Pons (tissue), 1 donor: ENCODE results near the gene GGNBP2.
A peak's percentile ranks its signal among the peaks of the same experiment; 100 is the strongest.
"Not testable (repeated sequence)": the region's sequence is repeated elsewhere in the genome, so short reads cannot be mapped to it uniquely, and the experiment has no call there.

Source experiments
- DNase-seq: peaks from one replicate; pipeline ENCODE4 v3.0.0-alpha.2; 2016; ENCODE audit warnings: low spot score

Gene GGNBP2

GRCh38 chr17:36600936-36601302, 56.2 kb downstream of the GGNBP2 start:
- no peak for DNase-seq

GRCh38 chr17:36601303-36602029, 56.7 kb downstream of the GGNBP2 start, which contains the start of gene MRM1:
Gene MRM1, plus strand, starts transcription at chr17:36601583. Its CDS starts 228 bp downstream, at chr17:36601811.
- DNase-seq, result peak; percentile 89

- DNase-seq, result no peak
These were observed 57.5 kb downstream of the GGNBP2 start for GRCh38 chr17:36602030-36602748.

GRCh38 chr17:36602924-36603384, 58.2 kb downstream of the GGNBP2 start:
- peak; percentile 49 for DNase-seq

- not testable (repeated sequence) for DNase-seq
These were observed 60.3 kb downstream of the GGNBP2 start for GRCh38 chr17:36605028-36605427.

GRCh38 chr17:36608280-36608679, 63.6 kb downstream of the GGNBP2 start:
- no peak for DNase-seq

GRCh38 chr17:36608794-36609497, 64.2 kb downstream of the GGNBP2 start:
- peak; percentile 37 for DNase-seq

- no peak for DNase-seq
These were observed 64.8 kb downstream of the GGNBP2 start for GRCh38 chr17:36609498-36609862.

- no peak for DNase-seq
These were observed 65.8 kb downstream of the GGNBP2 start for GRCh38 chr17:36610474-36610873.

GRCh38 chr17:36611345-36612072, 66.8 kb downstream of the GGNBP2 start:
- DNase-seq, result no peak

GRCh38 chr17:36612323-36612722, 67.6 kb downstream of the GGNBP2 start:
- no peak for DNase-seq

GRCh38 chr17:36613155-36613554, 68.4 kb downstream of the GGNBP2 start:
- DNase-seq, result no peak

- DNase-seq, result no peak
These were observed 69.4 kb downstream of the GGNBP2 start for GRCh38 chr17:36614081-36614480.

GRCh38 chr17:36614933-36615332, 70.2 kb downstream of the GGNBP2 start:
- DNase-seq, result no peak

- DNase-seq, result no peak
These were observed 71.6 kb downstream of the GGNBP2 start for GRCh38 chr17:36616061-36617029.

- DNase-seq, result no peak
These were observed 73.1 kb downstream of the GGNBP2 start for GRCh38 chr17:36617773-36618172.

- DNase-seq, result no peak
These were observed 78.6 kb downstream of the GGNBP2 start for GRCh38 chr17:36623281-36623680.

GRCh38 chr17:36625188-36625587, 80.5 kb downstream of the GGNBP2 start:
- DNase-seq, result no peak

GRCh38 chr17:36627101-36627500, 82.4 kb downstream of the GGNBP2 start:
- DNase-seq, result no peak

- no peak for DNase-seq
These were observed 83.9 kb downstream of the GGNBP2 start for GRCh38 chr17:36628576-36628975.
